ENCODE results near the gene NT5E.

GRCh38 chr6:85402071-85402470 lies 47.8 kb upstream of the NT5E start:
- TF ChIP-seq, protein P1, sequence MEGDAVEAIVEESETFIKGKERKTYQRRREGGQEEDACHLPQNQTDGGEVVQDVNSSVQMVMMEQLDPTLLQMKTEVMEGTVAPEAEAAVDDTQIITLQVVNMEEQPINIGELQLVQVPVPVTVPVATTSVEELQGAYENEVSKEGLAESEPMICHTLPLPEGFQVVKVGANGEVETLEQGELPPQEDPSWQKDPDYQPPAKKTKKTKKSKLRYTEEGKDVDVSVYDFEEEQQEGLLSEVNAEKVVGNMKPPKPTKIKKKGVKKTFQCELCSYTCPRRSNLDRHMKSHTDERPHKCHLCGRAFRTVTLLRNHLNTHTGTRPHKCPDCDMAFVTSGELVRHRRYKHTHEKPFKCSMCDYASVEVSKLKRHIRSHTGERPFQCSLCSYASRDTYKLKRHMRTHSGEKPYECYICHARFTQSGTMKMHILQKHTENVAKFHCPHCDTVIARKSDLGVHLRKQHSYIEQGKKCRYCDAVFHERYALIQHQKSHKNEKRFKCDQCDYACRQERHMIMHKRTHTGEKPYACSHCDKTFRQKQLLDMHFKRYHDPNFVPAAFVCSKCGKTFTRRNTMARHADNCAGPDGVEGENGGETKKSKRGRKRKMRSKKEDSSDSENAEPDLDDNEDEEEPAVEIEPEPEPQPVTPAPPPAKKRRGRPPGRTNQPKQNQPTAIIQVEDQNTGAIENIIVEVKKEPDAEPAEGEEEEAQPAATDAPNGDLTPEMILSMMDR (conservative IDR thresholded peaks at IDR 0.05) = no peak
- no peak for TF ChIP-seq ZFX (IDR thresholded peaks at IDR 0.05)

Measured in C4-2B (cell line).